PC-9 (cell line): ENCODE measurements around the gene IGFBP2.

Source experiments
- CTCF ChIP-seq: fragments of 200-600 bp; sonication (generic); conservative IDR thresholded peaks from 2 replicates; pipeline ENCODE4 v1.6.1; 2017; ENCODE audit warnings: mixed run types, antibody characterized with exemption, mild to moderate bottlenecking, moderate library complexity
- EZH2 ChIP-seq: fragments of 200-600 bp; sonication (generic); IDR thresholded peaks from 2 replicates; pipeline ENCODE4 v1.8.0; 2017; ENCODE audit warnings: antibody characterized with exemption, low read depth

GRCh38 chr2:216632952-216633615 is at the start of gene IGFBP2:
- no peak for TF ChIP-seq EZH2
- no peak for TF ChIP-seq CTCF
